HEK293 (cell line): ENCODE measurements around the gene BEST2.

Experiments
- BCL11B ChIP-seq: fragments of 450-650 bp; formaldehyde crosslinking; IDR thresholded peaks from 2 replicates; pipeline ENCODE4 v1.5.1; 2016; ENCODE audit warnings: low read depth, missing biosample characterization, missing genetic modification characterization
- HOXA7 ChIP-seq: sonication (generic); formaldehyde crosslinking; IDR thresholded peaks from 2 replicates; pipeline ENCODE4 v1.8.1; 2022; ENCODE audit warnings: missing genetic modification reagents, borderline replicate concordance
- KLF9 ChIP-seq: fragments of 450-650 bp; formaldehyde crosslinking; IDR thresholded peaks from 2 replicates; pipeline ENCODE4 v1.5.1; 2016; ENCODE audit warnings: missing biosample characterization, missing genetic modification characterization, low read depth
- MEIS1 ChIP-seq: sonication (generic); formaldehyde crosslinking; IDR thresholded peaks from 2 replicates; pipeline ENCODE4 v1.8.1; 2022; ENCODE audit warnings: missing genetic modification reagents, mild to moderate bottlenecking, borderline replicate concordance
- OSR2 ChIP-seq: fragments of 450-650 bp; formaldehyde crosslinking; IDR thresholded peaks from 2 replicates; pipeline ENCODE4 v1.5.1; 2016; ENCODE audit warnings: missing biosample characterization, missing genetic modification characterization
- RBAK ChIP-seq: fragments of 450-650 bp; formaldehyde crosslinking; IDR thresholded peaks from 2 replicates; pipeline ENCODE4 v1.5.1; 2016; ENCODE audit warnings: missing biosample characterization, missing genetic modification characterization
- SALL2 ChIP-seq: fragments of 450-650 bp; formaldehyde crosslinking; IDR thresholded peaks from 2 replicates; pipeline ENCODE4 v1.5.0; 2017; ENCODE audit warnings: missing biosample characterization, mild to moderate bottlenecking, missing genetic modification characterization, borderline replicate concordance
- WT1 ChIP-seq: fragments of 450-650 bp; formaldehyde crosslinking; IDR thresholded peaks from 2 replicates; pipeline ENCODE4 v1.5.1; 2016; ENCODE audit warnings: missing biosample characterization, missing genetic modification characterization
- ZFP3 ChIP-seq: fragments of 450-650 bp; formaldehyde crosslinking; IDR thresholded peaks from 2 replicates; pipeline ENCODE4 v1.5.1; 2016; ENCODE audit warnings: low read depth, missing biosample characterization, missing genetic modification characterization
- ZNF121 ChIP-seq: fragments of 450-650 bp; formaldehyde crosslinking; IDR thresholded peaks from 2 replicates; pipeline ENCODE4 v1.5.1; 2016; ENCODE audit warnings: missing biosample characterization, missing genetic modification characterization
- ZNF132 ChIP-seq: fragments of 450-650 bp; formaldehyde crosslinking; IDR thresholded peaks from 2 replicates; pipeline ENCODE4 v1.5.1; 2017; ENCODE audit warnings: missing biosample characterization, missing genetic modification characterization, borderline replicate concordance
- ZNF146 ChIP-seq: fragments of 450-650 bp; formaldehyde crosslinking; IDR thresholded peaks from 2 replicates; pipeline ENCODE4 v1.5.1; 2016; ENCODE audit warnings: missing biosample characterization, missing genetic modification characterization
- ZNF174 ChIP-seq: fragments of 450-650 bp; formaldehyde crosslinking; IDR thresholded peaks from 2 replicates; pipeline ENCODE4 v1.5.0; 2017; ENCODE audit warnings: missing biosample characterization, mild to moderate bottlenecking, missing genetic modification characterization
- ZNF184 ChIP-seq: fragments of 450-650 bp; IDR thresholded peaks from 2 replicates; pipeline ENCODE4 v1.5.1; 2018; ENCODE audit warnings: missing biosample characterization, mild to moderate bottlenecking, missing genetic modification characterization
- ZNF214 ChIP-seq: fragments of 450-650 bp; formaldehyde crosslinking; IDR thresholded peaks from 2 replicates; pipeline ENCODE4 v1.5.1; 2017; ENCODE audit warnings: missing biosample characterization, mild to moderate bottlenecking, missing genetic modification characterization, borderline replicate concordance
- ZNF366 ChIP-seq: fragments of 450-650 bp; formaldehyde crosslinking; conservative IDR thresholded peaks from 2 replicates; pipeline ENCODE4 v1.5.1; 2016; ENCODE audit warnings: missing biosample characterization, missing genetic modification characterization
- ZNF473 ChIP-seq: fragments of 450-650 bp; formaldehyde crosslinking; IDR thresholded peaks from 2 replicates; pipeline ENCODE4 v1.5.1; 2017; ENCODE audit warnings: missing biosample characterization, missing genetic modification characterization
- ZNF501 ChIP-seq: fragments of 450-650 bp; formaldehyde crosslinking; IDR thresholded peaks from 2 replicates; pipeline ENCODE4 v1.5.1; 2016; ENCODE audit warnings: missing biosample characterization, missing genetic modification characterization
- ZNF514 ChIP-seq: fragments of 450-650 bp; formaldehyde crosslinking; IDR thresholded peaks from 2 replicates; pipeline ENCODE4 v1.5.1; 2016; ENCODE audit warnings: missing biosample characterization, missing genetic modification characterization
- ZNF596 ChIP-seq: fragments of 450-650 bp; IDR thresholded peaks from 2 replicates; pipeline ENCODE4 v1.5.0; 2018; ENCODE audit warnings: missing biosample characterization, mild to moderate bottlenecking, missing genetic modification characterization, moderate library complexity
- ZNF600 ChIP-seq: fragments of 450-650 bp; formaldehyde crosslinking; IDR thresholded peaks from 2 replicates; pipeline ENCODE4 v1.5.1; 2016; ENCODE audit warnings: missing biosample characterization, missing genetic modification characterization
- ZNF658 ChIP-seq: fragments of 450-650 bp; formaldehyde crosslinking; IDR thresholded peaks from 2 replicates; pipeline ENCODE4; 2016; ENCODE audit warnings: missing biosample characterization, missing genetic modification characterization
- ZNF677 ChIP-seq: fragments of 450-650 bp; IDR thresholded peaks from 2 replicates; pipeline ENCODE4 v1.5.0; 2018; ENCODE audit warnings: missing biosample characterization, mild to moderate bottlenecking, missing genetic modification characterization, moderate library complexity
- ZNF837 ChIP-seq: fragments of 450-650 bp; formaldehyde crosslinking; IDR thresholded peaks from 2 replicates; pipeline ENCODE4 v1.5.1; 2016; ENCODE audit warnings: missing biosample characterization, missing genetic modification characterization
- TF ChIP-seq, protein P1 (sequence below): fragments of 450-650 bp; formaldehyde crosslinking; IDR thresholded peaks from 2 replicates; pipeline ENCODE4 v1.5.1; 2016; ENCODE audit warnings: missing biosample characterization, missing genetic modification characterization
- TF ChIP-seq, protein P2 (sequence below): fragments of 450-650 bp; formaldehyde crosslinking; IDR thresholded peaks from 2 replicates; pipeline ENCODE4 v1.5.1; 2017; ENCODE audit warnings: missing biosample characterization, missing genetic modification characterization
- TF ChIP-seq, protein P3 (sequence below): fragments of 450-650 bp; formaldehyde crosslinking; IDR thresholded peaks from 2 replicates; pipeline ENCODE4 v1.5.1; 2016; ENCODE audit warnings: missing biosample characterization, missing genetic modification characterization
- TF ChIP-seq, protein P4 (sequence below): fragments of 450-650 bp; formaldehyde crosslinking; IDR thresholded peaks from 2 replicates; pipeline ENCODE4 v1.5.1; 2016; ENCODE audit warnings: missing biosample characterization, missing genetic modification characterization
- TF ChIP-seq, protein P5 (sequence below): fragments of 450-650 bp; formaldehyde crosslinking; IDR thresholded peaks from 2 replicates; pipeline ENCODE4 v1.5.1; 2017; ENCODE audit warnings: missing biosample characterization, missing genetic modification characterization
- TF ChIP-seq, protein P6 (sequence below): fragments of 450-650 bp; formaldehyde crosslinking; IDR thresholded peaks from 2 replicates; pipeline ENCODE4 v1.5.1; 2016; ENCODE audit warnings: missing biosample characterization, missing genetic modification characterization

Gene BEST2

DNA sequence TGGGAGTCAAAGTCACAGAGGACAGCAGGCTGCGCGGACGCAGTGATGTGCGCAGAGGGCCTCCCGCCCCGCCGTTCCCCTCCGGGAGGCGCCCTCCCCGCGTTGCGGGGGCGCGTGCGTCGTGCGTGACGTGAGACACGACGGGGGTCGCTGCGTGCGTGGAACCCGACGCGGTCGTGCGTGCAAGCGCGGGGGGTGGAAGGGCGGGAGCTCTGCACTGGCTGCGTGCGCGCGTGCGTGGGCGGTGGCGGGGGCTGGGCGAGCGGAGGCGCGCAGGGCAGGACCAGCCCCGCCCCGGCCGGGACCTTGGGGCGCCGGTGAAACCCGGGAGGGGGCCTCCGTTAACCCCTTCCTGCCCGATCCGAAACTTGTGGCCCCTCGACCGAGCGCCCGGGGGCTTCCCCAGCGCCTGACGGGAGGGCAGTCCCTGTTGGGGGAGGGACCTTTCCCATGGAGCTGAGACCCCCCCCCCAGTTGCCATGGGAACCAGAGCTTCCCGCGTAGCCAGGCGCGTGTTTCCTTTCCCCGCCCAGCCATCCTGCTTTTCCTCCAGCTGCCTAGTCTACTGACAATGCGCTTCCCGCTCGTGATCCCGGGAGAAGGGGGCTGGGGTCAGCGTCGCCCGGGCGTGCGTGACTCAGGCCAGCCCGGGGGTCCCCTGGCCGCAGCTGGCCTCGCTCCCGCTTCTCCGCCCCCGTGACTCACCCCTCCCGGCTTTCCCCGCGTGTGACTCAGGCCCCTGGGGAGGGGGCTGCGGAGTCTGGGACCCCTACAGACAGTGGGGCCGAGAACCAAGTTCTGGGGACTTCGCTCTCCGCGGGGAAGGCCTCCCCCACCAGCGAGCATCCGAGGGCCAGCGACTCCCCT, 31.1 kb downstream of the BEST2 start (continued):
- TF ChIP-seq ZNF366 (tag by site-specific recombination) (0 out of 2 replicates have a peak, but pooled peaks have one; percentile 33), RBAK (no peak), HOXA7 (no peak), ZNF837 (no peak), BCL11B (0 out of 2 replicates have a peak, but pooled peaks have one; percentile 69), ZNF132 (tag by site-specific recombination) (no peak), KLF9 (tag by site-specific recombination) (peak; percentile 49), ZNF501 (tag by site-specific recombination) (no peak), ZNF596 (tag by site-specific recombination) (peak; percentile 79), ZNF658 (tag by site-specific recombination) (no peak), ZFP3 (tag by site-specific recombination) (no peak), ZNF214 (tag by site-specific recombination) (no peak), ZNF121 (tag by site-specific recombination) (no peak), OSR2 (tag by site-specific recombination) (no peak), MEIS1 (no peak), ZNF600 (tag by site-specific recombination) (peak; percentile 58; the same call in 1 of the 2 replicates), WT1 (tag by site-specific recombination) (0 out of 2 replicates have a peak, but pooled peaks have one; percentile 4), ZNF146 (tag by site-specific recombination) (peak; percentile 0; the same call in 1 of the 2 replicates), ZNF184 (tag by site-specific recombination) (no peak), ZNF174 (no peak), ZNF677 (tag by site-specific recombination) (peak; percentile 50; the same call in 1 of the 2 replicates), SALL2 (tag by site-specific recombination) (no peak), ZNF473 (tag by site-specific recombination) (no peak), ZNF514 (tag by site-specific recombination) (no peak)
- TF ChIP-seq, protein P1, sequence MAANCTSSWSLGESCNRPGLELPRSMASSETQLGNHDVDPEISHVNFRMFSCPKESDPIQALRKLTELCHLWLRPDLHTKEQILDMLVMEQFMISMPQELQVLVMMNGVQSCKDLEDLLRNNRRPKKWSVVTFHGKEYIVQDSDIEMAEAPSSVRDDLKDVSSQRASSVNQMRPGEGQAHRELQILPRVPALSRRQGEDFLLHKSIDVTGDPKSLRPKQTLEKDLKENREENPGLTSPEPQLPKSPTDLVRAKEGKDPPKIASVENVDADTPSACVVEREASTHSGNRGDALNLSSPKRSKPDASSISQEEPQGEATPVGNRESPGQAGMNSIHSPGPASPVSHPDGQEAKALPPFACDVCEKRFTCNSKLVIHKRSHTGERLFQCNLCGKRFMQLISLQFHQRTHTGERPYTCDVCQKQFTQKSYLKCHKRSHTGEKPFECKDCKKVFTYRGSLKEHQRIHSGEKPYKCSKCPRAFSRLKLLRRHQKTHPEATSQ: no peak; the same call in 1 of the 2 replicates
- TF ChIP-seq, protein P2, sequence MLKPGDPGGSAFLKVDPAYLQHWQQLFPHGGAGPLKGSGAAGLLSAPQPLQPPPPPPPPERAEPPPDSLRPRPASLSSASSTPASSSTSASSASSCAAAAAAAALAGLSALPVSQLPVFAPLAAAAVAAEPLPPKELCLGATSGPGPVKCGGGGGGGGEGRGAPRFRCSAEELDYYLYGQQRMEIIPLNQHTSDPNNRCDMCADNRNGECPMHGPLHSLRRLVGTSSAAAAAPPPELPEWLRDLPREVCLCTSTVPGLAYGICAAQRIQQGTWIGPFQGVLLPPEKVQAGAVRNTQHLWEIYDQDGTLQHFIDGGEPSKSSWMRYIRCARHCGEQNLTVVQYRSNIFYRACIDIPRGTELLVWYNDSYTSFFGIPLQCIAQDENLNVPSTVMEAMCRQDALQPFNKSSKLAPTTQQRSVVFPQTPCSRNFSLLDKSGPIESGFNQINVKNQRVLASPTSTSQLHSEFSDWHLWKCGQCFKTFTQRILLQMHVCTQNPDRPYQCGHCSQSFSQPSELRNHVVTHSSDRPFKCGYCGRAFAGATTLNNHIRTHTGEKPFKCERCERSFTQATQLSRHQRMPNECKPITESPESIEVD (tag by site-specific recombination): 0 out of 2 replicates have a peak, but pooled peaks have one; percentile 24
- TF ChIP-seq, protein P3, sequence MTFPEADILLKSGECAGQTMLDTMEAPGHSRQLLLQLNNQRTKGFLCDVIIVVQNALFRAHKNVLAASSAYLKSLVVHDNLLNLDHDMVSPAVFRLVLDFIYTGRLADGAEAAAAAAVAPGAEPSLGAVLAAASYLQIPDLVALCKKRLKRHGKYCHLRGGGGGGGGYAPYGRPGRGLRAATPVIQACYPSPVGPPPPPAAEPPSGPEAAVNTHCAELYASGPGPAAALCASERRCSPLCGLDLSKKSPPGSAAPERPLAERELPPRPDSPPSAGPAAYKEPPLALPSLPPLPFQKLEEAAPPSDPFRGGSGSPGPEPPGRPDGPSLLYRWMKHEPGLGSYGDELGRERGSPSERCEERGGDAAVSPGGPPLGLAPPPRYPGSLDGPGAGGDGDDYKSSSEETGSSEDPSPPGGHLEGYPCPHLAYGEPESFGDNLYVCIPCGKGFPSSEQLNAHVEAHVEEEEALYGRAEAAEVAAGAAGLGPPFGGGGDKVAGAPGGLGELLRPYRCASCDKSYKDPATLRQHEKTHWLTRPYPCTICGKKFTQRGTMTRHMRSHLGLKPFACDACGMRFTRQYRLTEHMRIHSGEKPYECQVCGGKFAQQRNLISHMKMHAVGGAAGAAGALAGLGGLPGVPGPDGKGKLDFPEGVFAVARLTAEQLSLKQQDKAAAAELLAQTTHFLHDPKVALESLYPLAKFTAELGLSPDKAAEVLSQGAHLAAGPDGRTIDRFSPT (tag by site-specific recombination): peak; percentile 45
- TF ChIP-seq, protein P4, sequence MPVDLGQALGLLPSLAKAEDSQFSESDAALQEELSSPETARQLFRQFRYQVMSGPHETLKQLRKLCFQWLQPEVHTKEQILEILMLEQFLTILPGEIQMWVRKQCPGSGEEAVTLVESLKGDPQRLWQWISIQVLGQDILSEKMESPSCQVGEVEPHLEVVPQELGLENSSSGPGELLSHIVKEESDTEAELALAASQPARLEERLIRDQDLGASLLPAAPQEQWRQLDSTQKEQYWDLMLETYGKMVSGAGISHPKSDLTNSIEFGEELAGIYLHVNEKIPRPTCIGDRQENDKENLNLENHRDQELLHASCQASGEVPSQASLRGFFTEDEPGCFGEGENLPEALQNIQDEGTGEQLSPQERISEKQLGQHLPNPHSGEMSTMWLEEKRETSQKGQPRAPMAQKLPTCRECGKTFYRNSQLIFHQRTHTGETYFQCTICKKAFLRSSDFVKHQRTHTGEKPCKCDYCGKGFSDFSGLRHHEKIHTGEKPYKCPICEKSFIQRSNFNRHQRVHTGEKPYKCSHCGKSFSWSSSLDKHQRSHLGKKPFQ: no peak
- TF ChIP-seq, protein P5, sequence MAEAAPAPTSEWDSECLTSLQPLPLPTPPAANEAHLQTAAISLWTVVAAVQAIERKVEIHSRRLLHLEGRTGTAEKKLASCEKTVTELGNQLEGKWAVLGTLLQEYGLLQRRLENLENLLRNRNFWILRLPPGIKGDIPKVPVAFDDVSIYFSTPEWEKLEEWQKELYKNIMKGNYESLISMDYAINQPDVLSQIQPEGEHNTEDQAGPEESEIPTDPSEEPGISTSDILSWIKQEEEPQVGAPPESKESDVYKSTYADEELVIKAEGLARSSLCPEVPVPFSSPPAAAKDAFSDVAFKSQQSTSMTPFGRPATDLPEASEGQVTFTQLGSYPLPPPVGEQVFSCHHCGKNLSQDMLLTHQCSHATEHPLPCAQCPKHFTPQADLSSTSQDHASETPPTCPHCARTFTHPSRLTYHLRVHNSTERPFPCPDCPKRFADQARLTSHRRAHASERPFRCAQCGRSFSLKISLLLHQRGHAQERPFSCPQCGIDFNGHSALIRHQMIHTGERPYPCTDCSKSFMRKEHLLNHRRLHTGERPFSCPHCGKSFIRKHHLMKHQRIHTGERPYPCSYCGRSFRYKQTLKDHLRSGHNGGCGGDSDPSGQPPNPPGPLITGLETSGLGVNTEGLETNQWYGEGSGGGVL (tag by site-specific recombination): peak; percentile 82
- TF ChIP-seq, protein P6, sequence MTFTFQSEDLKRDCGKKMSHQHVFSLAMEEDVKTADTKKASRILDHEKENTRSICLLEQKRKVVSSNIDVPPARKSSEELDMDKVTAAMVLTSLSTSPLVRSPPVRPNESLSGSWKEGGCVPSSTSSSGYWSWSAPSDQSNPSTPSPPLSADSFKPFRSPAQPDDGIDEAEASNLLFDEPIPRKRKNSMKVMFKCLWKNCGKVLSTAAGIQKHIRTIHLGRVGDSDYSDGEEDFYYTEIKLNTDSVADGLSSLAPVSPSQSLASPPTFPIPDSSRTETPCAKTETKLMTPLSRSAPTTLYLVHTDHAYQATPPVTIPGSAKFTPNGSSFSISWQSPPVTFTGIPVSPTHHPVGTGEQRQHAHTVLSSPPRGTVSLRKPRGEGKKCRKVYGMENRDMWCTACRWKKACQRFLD (tag by site-specific recombination): no peak
